Nephron progenitor cell (in vitro differentiated cells): ENCODE measurements around the gene NPB.
A peak's percentile ranks its signal among the peaks of the same experiment; 100 is the strongest.
"Not testable (repeated sequence)": the region's sequence is repeated elsewhere in the genome, so short reads cannot be mapped to it uniquely, and the experiment has no call there.

Source experiments
- DNase-seq: peaks from one replicate; pipeline ENCODE4 v3.0.0; 2021
- H3K27ac Mint-ChIP-seq: 2 replicates; pipeline ENCODE4 v1.8.0; 2021; ENCODE audit warnings: mild to moderate bottlenecking, moderate library complexity, mixed read lengths
- H3K27me3 Mint-ChIP-seq: 2 replicates; pipeline ENCODE4 v1.8.0; 2021; ENCODE audit warnings: mild to moderate bottlenecking, low read depth, mixed read lengths; ENCODE audit not compliant: poor library complexity
- H3K36me3 Mint-ChIP-seq: 2 replicates; pipeline ENCODE4 v1.8.0; 2021; ENCODE audit warnings: low read depth, mixed read lengths
- H3K4me1 Mint-ChIP-seq: 2 replicates; pipeline ENCODE4 v1.8.0; 2021; ENCODE audit warnings: mixed read lengths
- H3K4me3 Mint-ChIP-seq: 2 replicates; pipeline ENCODE4 v1.8.0; 2021; ENCODE audit warnings: mild to moderate bottlenecking, moderate library complexity, mixed read lengths
- H3K9me3 Mint-ChIP-seq: 2 replicates; pipeline ENCODE4 v1.8.0; 2021; ENCODE audit warnings: mild to moderate bottlenecking, moderate library complexity, mixed read lengths
- TF ChIP-seq, protein P1 (sequence below): fragments of 200-600 bp; sonication (generic); IDR thresholded peaks from 2 replicates; pipeline ENCODE4 v1.5.0; 2021; ENCODE audit warnings: antibody characterized with exemption

Gene NPB

DNA sequence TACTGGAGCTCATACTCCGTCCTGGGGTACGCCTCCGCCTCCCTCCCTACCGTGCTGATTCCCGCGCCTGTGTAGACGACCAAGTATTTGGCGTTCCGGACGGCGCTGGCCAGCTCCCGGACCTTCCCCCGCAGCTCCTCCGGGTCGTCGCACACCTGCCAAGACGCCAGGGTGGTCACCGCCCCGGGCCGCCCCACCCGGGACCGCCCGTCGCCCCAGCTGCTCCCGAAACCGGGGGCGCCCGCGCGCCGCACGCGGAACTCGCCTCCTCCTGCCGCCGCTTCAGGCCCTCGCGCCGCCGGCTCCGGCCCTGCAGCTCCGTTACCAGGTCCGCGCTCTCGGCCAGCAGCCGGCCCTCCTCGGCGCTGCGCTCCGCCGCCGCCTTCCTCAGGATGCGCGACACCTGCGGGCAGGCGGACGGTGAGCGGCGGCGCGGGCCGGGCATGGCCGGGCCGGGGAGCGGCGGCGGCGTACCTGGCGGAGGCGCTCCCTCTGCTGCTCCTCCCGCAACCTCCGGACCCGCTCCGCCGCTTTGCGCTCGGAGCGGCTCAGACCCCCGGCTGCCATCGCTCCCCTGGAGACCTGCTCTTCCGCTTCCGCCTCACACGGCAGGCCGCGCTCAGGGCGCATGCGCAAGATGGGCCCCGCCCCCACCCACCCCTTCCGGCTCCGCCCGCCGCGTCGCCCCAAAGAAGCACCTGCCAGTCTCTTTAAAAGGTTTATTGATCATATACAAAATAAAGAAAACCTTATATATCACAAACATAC is 15.7 kb downstream of the NPB start, which contains the start of gene SIRT7:
Gene SIRT7 (minus strand): TSS at position 612 of the 768 bp plus-strand sequence. CDS start 45 bp downstream, at position 567.
- TF ChIP-seq, protein P1, sequence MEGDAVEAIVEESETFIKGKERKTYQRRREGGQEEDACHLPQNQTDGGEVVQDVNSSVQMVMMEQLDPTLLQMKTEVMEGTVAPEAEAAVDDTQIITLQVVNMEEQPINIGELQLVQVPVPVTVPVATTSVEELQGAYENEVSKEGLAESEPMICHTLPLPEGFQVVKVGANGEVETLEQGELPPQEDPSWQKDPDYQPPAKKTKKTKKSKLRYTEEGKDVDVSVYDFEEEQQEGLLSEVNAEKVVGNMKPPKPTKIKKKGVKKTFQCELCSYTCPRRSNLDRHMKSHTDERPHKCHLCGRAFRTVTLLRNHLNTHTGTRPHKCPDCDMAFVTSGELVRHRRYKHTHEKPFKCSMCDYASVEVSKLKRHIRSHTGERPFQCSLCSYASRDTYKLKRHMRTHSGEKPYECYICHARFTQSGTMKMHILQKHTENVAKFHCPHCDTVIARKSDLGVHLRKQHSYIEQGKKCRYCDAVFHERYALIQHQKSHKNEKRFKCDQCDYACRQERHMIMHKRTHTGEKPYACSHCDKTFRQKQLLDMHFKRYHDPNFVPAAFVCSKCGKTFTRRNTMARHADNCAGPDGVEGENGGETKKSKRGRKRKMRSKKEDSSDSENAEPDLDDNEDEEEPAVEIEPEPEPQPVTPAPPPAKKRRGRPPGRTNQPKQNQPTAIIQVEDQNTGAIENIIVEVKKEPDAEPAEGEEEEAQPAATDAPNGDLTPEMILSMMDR, result no peak
- Mint-ChIP-seq H3K27ac (peak within 1 kb of the TSS; percentile 64), H3K36me3 (peaks cover 20% of the 10 kb centered on the region), H3K4me1 (peaks cover 32% of the 10 kb centered on the region), H3K9me3 (no peaks in the 10 kb centered on the region), H3K27me3 (peaks cover 4% of the 10 kb centered on the region), H3K4me3 (peak within 1 kb of the TSS; percentile 84)
- peak; percentile 85 for DNase-seq

DNA sequence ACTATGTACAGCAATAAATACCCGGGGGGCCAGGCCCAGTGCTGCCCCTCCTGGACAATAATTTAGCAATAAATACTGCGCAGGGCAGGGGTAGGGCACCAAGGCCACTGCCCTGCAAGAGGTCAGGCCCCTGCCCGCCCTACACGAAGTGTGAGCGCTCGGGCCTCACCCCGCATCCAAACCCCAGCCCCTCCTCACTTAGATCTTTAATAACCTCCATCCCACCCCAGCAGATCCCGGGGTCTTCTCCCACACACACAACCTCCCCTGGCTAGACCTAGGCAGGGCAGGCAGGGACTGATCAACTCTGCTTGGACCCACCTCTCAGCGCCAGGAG is 16.3 kb downstream of the NPB start:
- Mint-ChIP-seq H3K4me3 (peak overlapping the region; percentile 84), H3K36me3 (peaks cover 15% of the 10 kb centered on the region), H3K4me1 (peaks cover 37% of the 10 kb centered on the region)
- H3K27me3 Mint-ChIP-seq, H3K9me3 Mint-ChIP-seq, H3K27ac Mint-ChIP-seq, DNase-seq: not testable (repeated sequence)

DNA sequence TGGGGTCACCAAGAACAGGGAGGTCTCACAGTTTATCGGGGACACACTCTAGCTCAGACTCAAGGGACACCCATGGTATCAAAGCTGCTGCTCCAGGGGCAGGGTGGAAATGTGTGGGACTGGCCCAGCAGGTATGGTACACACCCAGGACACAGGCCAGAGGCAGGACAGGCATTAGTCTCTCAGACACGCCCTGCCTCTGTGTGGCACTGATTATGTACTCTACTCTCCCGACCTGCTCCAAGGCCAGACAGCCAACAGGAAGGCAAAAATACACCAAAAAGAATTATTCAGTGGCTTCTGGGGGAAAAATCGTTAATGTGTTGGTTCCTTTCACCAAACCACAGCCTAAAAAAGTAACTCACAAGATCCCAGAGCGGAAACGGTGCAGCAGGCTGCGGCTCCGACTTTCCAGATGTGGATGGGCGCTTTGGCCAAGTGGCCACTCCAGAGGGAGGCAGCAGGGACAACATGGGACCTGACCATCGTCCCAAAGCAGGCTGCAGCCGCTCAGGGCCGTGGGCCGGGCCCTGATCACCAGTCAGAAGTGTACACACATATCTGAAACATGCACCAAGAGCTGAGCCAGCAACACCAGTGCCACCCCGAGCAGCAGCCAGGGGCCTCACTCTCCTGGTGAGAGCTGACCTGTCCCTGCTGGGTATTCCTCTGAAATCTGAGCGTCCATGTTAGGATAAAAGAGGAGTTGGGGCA is 17.0 kb downstream of the NPB start:
- Mint-ChIP-seq H3K27ac (peak overlapping the region; percentile 64), H3K9me3 (no peaks in the 10 kb centered on the region)
- DNase-seq, result no peak

DNA sequence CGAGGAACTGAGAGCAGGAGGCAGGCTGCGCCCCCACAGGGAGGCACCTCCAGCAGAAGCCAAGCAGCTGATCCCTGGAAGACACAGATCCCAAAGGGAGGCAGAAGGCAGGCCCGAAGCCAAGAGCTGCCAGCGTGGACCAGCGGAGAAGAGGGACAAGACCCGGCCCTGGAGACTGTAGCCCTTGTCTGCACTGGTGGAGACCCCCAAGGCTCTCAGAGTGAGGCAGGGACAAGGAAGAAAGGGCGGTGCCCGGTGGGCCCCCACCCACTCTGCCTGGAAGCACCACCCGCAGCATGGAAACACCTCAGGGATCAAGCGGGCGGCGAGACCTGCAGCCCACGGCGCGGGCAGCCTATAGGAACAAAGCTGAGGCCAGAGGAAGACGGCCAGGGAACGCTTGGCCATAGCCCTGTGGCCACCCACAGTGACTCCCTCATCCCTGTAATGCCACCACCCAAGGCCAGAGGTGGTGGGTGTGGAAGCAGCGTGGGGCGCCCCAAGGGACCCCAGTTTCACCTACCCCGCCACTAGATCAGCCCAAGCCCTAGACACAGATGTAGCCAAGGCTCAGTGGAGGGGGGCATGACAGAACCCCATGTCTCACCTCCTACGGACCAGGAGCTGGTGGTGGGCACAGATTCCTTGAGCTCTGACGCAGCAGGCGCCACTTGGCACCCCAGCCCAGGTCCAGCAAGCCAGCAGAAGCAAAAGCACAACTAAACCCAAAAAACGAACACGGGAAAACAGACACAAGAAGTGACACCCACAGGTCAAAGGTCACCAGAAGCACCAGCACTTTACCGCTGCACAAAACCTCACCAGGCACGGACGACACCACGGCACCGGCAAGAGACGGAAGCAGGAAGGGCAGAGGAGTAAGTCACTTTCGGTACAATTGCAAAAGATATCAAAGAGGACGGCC is 18.8 kb downstream of the NPB start:
- TF ChIP-seq, protein P1, result no peak
- Mint-ChIP-seq H3K36me3 (peaks cover 6% of the 10 kb centered on the region), H3K4me3 (peak overlapping the region; percentile 59), H3K9me3 (no peaks in the 10 kb centered on the region), H3K27ac (no peak overlapping the region), H3K27me3 (peaks cover 4% of the 10 kb centered on the region), H3K4me1 (peaks cover 56% of the 10 kb centered on the region)
- DNase-seq, result no peak

More for the DNA sequence above, 17.0 kb downstream of the NPB start:
- TF ChIP-seq, protein P1, result no peak
- Mint-ChIP-seq H3K36me3 (peaks cover 11% of the 10 kb centered on the region), H3K4me3 (peak overlapping the region; percentile 84), H3K27me3 (peaks cover 4% of the 10 kb centered on the region), H3K4me1 (peaks cover 41% of the 10 kb centered on the region)

DNA sequence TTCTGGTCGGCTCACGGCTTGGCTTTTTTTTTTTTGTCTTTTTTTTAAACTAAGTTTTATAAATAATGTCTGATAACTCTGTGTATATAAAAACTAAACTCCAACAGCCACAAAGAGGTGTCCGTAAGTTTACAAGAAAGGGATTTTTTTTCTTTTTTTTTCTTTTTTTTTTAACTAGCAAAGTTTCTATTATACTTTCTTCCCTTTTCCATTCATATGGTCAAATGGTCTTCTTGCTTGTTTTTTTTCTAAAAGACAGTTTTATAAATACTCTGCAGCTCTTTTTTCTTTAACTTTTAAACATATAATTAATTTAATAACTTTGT is 19.5 kb downstream of the NPB start:
- no peak for DNase-seq
- no peaks in the 10 kb centered on the region for H3K9me3 Mint-ChIP-seq
- no peak overlapping the region for H3K4me3 Mint-ChIP-seq
- peaks cover 4% of the 10 kb centered on the region for H3K27me3 Mint-ChIP-seq
- H3K4me1 Mint-ChIP-seq, result peaks cover 62% of the 10 kb centered on the region
- TF ChIP-seq, protein P1, result no peak
- peaks cover 6% of the 10 kb centered on the region for H3K36me3 Mint-ChIP-seq
- no peak overlapping the region for H3K27ac Mint-ChIP-seq
